IPS DF 4.7 (cell line): ENCODE measurements around the gene ATP1B4.
"Not testable (repeated sequence)": the region's sequence is repeated elsewhere in the genome, so short reads cannot be mapped to it uniquely, and the experiment has no call there.

ENCODE experiments used
- DNase-seq: peaks from one replicate; pipeline ENCODE4 v3.0.0-alpha.2; 2013; ENCODE audit warnings: low spot score; ENCODE audit errors: extremely low read depth

Gene ATP1B4

GRCh38 chrX:120361764-120362305, at the start of gene ATP1B4:
TSS of gene ATP1B4 (plus strand) at chrX:120362089. CDS start at chrX:120362169, 80 bp downstream.
- no peak for DNase-seq

GRCh38 chrX:120315776-120316175, 46.1 kb upstream of the ATP1B4 start:
- DNase-seq, result no peak

- DNase-seq, result no peak
Measured at GRCh38 chrX:120316587-120317283, 45.2 kb upstream of the ATP1B4 start.

DNA sequence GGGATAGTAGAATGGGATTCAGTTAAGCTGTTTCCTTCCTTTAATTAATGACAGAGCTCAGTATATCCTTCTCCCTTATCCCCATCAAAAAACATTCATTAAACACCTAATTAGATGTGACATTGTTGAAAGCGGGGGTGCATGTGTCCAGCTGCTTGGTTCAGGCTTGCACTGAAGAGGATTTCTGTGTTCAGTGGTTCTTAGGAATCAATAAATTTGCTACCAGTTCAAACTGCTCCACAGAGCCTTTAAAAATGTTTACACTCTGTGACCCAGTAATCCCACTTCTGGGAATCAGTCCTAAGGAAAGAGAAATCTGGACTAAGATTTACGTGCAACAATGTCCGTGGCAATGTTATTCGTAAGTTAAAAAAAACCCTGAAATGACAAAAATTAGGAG, 43.5 kb upstream of the ATP1B4 start:
- DNase-seq, result no peak

GRCh38 chrX:120321520-120322281, 40.2 kb upstream of the ATP1B4 start:
- no peak for DNase-seq

DNA sequence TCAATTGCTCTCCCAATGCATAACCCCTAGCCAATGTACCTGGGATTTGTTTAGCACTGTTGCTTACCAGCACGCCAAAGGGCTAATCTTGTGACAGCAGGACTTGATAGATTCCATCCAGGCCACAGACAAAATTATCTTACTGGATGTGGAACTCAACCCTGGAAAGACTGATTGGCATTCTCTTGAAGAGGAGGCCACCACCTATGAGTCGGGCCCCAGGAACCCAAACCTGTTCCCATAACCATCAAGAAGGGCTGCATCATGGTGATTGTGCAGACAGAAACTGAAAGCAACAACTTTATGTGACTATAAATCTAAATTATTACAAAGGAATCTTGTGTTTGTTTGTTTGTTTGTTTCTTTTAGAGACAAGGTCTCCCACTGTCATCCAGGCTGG, 30.8 kb upstream of the ATP1B4 start:
- DNase-seq, result no peak

DNA sequence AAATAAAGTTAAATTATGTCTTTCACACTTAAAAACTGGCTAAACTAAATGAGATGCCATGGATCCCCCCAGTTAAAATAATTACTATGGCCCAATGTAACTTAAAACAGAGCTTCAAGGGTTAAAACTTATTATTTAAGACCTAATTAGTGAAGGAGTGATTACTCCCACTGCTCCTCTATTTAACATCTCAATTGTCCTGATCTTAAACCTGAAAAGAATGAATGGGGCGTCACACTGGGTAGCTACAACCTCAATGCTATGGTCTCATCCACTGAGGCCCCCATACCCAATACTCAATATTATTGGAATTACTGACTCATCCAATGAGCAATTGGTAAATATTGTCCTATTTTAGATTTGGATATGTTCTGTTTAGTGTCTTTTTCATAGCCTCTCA, 29.5 kb upstream of the ATP1B4 start:
- no peak for DNase-seq

DNA sequence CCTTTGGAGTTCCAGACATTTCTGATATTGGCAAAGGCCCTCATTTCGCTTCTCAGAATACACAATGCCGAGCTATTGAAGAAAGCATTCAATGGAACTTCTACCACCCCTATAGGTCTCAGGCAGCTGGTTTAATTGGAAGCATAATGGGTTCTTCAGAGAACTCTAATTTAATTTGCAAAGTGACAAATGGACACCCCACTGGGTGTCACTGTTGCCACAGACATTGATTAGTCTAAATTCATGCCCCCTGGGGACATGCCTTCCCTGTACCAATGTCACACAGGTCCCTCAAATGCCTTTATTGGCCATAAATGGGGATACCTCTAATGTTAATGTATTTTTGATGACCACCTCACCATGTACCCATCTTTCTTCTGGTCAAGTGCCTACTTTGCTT, 27.7 kb upstream of the ATP1B4 start:
- DNase-seq, result no peak

DNA sequence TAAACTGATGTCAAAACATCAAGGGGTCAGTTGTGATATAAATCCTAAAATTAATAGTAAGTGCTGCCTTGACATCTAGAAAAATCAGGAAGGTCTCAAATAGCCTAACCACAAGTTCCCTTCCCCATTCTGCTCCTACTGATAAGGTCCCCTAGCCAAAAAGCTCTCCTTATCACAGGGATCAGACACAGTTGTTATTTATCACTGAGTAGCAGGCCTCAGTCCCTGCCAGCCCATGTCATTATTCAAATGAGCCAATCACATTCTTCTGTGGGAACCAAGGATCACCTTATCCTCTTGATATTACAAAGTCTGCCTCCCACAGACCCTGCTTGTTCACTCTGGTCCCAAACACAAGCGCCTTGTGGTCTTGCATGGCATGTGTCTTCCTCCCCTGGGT, 27.3 kb upstream of the ATP1B4 start:
- DNase-seq, result no peak

GRCh38 chrX:120335289-120335688, 26.6 kb upstream of the ATP1B4 start:
- no peak for DNase-seq

DNA sequence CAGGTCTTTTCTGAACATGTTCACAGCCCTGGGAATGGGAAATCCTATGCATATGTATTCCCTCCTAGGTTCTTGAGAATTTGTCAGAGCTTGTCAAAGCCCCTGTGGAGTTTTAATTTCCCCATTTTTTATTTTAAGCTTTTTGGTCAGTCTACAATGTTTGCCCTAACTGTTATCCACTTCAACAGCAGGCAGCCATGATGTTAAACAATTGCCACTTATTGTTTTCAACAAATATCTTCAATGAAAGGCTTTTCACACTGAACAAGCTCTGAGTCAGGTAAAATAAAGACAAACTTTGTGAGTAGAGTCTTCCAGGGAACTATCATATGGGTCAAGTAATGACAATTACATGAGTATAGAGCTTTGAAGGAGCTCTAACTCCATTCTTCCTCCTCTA, 25.0 kb upstream of the ATP1B4 start:
- no peak for DNase-seq

- not testable (repeated sequence) for DNase-seq
Measured at GRCh38 chrX:120344566-120344965, 17.3 kb upstream of the ATP1B4 start.

DNA sequence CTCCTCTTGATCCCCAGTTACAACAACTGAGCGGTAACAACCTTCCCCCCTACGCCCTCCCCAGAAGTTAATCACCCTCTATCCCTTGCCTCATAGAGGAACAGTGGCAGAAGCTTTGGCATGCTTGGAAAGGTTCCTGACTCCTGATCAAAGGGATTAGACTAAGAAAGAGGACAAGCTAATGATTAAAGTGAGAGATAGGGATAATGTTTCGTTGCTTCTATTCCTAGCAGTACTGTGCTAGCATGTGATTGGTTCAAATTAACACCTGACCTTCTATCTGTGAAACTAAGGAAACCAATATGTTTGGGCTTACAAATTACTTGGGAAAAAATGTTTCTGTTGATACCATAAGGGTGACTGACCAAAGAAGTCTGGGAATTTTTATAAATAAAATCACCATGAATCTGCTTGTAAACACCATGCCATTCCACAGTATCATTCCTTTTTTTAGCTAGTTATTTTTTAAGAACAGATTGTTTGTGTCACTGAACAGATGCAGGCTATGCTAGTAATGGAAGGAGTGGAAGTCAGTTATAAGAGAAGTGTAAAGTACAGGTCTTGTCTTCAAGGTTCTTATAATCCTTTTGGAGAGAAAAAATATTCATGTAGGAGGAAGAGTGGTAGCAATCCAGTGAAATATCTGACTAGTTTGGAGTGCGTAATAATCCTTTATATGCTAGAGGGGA, 11.3 kb upstream of the ATP1B4 start:
- DNase-seq, result no peak

DNA sequence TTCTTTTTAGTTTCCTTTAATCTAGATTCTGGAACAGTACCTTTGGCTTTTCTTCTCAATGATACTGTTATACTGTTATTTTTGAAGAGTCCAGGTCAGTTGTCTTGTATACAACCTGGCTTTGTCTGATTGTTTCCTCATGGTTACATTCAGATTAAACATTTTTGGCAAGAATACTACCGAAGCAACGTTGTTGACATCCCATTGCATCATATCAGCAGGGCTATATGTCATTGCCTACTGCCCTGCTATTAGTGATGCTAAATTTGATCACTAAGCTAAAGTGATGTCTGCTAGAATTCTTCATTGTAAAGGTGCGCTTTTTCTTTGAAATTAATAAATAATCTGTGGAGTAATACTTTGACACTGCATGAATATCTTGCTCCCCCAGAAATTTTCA, 5.8 kb upstream of the ATP1B4 start:
- no peak for DNase-seq

DNA sequence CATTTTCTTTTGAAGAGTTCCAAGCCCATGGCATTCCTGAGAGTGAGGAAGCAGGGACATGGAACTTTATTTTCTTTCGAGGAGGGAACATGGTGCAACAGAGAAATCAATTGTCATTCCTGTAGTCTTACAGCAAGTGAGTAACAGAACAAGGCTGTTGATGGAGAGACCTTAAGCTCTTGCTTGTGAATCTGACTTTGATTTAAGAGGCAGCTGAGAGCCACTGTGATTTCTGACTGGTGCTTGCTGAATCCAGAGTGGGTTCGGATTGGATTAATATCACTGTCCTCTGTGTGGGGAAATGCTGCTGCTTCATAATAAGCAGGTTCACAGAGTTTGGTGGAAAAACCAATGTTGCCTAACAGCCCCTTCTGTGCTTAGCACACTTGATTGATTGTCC, 4.7 kb upstream of the ATP1B4 start:
- no peak for DNase-seq

GRCh38 chrX:120358737-120359456, 3.0 kb upstream of the ATP1B4 start:
- DNase-seq, result no peak

- peak; percentile 1 for DNase-seq
Measured at GRCh38 chrX:120365320-120365719, 3.4 kb downstream of the ATP1B4 start.

DNA sequence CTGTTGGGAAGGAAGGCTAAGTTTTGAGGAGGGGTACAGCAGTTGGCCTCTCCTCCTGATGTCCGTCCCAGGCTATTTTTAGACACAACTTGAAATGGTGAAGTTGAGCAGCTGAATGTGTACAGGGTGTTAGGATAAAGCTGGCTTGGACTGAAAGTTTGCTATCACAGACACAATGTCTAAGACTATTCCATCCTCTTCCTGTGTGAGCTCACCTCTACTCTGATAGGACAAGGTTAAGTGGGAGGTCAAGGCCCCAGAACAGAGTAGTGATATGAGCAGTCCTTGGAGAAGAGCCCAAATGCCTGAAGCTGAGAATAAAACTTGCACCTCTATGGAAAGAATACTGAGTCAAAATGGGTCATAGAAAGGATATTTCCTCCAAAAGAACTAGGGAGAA, 4.1 kb downstream of the ATP1B4 start:
- no peak for DNase-seq

GRCh38 chrX:120366794-120367193, 4.9 kb downstream of the ATP1B4 start:
- no peak for DNase-seq

DNA sequence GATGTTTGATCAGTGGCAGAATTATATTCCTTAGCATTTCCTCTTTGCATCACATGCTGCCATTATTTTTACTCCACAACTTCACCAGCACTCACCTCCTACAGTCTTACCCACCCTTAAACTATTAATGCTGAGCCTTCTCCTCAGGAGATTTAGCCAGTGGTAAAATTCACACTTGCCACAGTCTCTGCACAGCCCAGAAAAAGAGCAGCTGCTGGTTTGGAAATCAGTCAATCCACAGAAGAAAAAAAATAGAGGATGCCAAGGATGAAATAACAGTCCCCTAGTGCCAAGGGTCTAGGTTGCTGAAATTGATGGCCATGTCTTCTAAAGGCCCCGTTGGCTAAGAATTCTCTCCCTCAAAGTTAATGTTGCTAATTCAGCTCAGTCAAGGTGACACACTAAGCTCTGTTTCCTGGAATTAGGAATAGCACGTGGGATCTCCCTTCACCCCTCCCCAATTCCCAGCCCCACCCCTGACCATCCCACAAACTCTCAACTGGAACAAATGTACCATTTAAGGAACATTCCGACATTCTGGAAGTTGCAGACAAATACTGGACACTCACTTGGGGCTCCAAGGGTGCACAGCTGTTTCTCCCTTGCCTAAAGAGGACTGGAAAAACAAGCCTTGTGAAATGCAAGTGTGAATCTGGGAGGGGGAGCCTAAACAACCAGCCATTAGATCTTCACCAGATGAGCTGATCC, 5.7 kb downstream of the ATP1B4 start:
- DNase-seq, result no peak
